ENCODE measurements around the gene TP53TG3E.
A peak's percentile ranks its signal among the peaks of the same experiment; 100 is the strongest.
"Not testable (repeated sequence)": the region's sequence is repeated elsewhere in the genome, so short reads cannot be mapped to it uniquely, and the experiment has no call there.

The TP53TG3E gene, protein sequence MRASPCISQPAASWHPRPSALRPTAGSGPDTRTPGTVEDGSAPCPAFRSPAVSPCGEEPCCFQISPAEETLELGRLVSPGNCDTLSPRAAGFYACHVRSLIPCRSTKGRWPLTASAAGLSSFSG

GRCh38 chr16:33304006-33304405 is at the start of gene TP53TG3E:
TP53TG3E (plus strand) TSS chr16:33304306; CDS start chr16:33304374, 68 bp downstream.
- DNase-seq, result not testable (repeated sequence)

DNA sequence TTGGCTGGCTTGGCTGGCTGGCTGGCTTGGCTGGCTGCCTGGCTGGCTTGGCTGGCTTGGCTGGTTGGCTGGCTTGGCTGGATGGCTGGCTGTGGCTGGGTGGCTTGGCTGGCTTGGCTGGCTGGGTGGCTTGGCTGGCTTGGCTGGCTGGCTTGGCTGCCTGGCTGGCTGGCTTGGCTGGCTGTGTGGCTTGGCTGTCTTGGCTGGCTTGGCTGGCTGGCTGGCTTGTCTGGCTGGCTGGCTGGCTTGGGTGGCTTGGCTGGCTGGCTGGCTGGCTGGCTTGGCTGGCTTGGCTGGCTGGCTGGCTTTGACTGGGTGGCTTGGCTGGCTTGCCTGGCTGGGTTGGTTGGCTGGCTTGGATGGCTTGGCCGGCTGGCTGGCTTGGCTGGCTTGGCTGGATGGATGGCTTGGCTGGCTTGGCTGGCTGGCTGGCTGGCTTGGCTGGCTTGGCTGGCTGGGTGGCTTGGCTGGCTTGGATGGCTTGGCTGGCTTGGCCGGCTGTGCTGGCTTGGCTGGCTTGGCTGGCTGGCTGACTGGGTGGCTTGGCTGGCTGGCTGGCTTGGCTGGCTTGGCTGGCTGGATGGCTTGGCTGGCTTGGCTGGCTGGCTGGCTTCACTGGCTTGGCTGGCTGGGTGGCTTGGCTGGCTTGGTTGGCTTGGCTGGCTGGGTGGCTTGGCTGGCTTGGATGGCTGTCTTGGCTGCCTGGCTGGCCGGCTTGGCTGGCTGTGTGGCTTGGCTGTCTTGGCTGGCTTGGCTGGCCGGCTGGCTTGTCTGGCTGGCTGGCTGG is 32.3 kb downstream of the TP53TG3E start:
- DNase-seq, result peak; percentile 51

DNA sequence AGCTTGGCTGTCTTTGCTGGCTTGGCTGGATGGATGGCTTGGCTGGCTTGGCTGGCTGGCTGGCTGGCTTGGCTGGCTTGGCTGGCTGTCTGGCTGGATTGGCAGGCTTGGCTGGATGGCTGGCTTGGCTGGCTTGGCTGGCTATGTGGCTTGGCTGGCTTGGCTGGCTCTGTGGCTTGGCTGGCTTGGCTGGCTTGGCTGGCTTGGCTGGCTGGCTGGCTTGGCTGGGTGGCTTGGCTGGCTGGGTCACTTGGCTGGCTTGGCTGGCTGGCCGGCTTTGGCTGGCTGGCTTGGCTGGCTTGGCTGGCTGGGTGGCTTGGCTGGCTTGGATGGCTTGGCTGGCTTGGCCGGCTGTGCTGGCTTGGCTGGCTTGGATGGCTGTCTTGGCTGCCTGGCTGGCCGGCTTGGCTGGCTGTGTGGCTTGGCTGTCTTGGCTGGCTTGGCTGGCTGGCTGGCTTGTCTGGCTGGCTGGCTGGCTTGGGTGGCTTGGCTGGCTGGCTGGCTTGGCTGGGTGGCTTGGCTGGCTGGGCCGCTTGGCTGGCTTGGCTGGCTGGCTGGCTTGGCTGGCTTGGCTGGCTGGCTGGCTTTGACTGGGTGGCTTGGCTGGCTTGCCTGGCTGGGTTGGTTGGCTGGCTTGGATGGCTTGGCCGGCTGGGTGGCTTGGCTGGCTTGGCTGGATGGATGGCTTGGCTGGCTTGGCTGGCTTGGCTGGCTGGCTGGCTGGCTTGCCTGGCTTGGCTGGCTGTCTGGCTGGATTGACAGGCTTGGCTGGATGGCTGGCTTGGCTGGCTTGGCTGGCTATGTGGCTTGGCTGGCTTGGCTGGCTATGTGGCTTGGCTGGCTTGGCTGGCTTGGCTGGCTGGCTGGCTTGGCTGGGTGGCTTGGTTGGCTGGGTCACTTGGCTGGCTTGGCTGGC is 33.8 kb downstream of the TP53TG3E start:
- DNase-seq, result peak; percentile 41

- peak; percentile 12 for DNase-seq
Observed at GRCh38 chr16:33338543-33338951, 34.4 kb downstream of the TP53TG3E start.

GRCh38 chr16:33339093-33340061 is 35.3 kb downstream of the TP53TG3E start:
- peak; percentile 35 for DNase-seq
